DOHH2 (cell line): ENCODE data around the gene LIMK1.

ENCODE experiments used
- EZH2phosphoT487 ChIP-seq: fragments of 200-600 bp; sonication (generic); IDR thresholded peaks from 2 replicates; pipeline ENCODE4 v1.6.1; 2017; ENCODE audit warnings: borderline replicate concordance, mild to moderate bottlenecking, antibody characterized with exemption, low read length, moderate library complexity, mixed read lengths
- TF ChIP-seq, protein P1 (sequence below): fragments of 200-600 bp; sonication (generic); IDR thresholded peaks from one replicate; pipeline ENCODE4 v1.5.1; 2014; ENCODE audit warnings: antibody characterized with exemption, mild to moderate bottlenecking, low read depth, low read length; ENCODE audit not compliant: poor library complexity, severe bottlenecking

DNA sequence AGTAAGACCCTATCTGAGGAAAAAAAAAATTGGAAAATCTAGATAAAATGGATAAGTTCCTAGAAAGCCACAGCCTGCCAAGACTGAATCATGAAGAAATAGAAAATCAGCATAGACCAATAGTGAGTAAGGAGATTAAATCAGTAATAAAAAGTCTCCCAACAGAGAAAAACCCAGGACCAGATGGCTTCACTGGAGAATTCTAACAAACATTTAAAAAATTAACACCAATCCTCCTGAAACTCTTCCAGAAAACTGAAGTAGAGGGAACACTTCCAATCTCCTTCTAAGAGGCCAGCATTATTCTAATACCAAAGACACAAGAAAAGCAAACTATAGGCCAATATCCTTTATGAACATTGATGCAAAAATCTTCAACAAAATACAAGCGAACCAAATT, 8.8 kb upstream of the LIMK1 start:
- TF ChIP-seq, protein P1, sequence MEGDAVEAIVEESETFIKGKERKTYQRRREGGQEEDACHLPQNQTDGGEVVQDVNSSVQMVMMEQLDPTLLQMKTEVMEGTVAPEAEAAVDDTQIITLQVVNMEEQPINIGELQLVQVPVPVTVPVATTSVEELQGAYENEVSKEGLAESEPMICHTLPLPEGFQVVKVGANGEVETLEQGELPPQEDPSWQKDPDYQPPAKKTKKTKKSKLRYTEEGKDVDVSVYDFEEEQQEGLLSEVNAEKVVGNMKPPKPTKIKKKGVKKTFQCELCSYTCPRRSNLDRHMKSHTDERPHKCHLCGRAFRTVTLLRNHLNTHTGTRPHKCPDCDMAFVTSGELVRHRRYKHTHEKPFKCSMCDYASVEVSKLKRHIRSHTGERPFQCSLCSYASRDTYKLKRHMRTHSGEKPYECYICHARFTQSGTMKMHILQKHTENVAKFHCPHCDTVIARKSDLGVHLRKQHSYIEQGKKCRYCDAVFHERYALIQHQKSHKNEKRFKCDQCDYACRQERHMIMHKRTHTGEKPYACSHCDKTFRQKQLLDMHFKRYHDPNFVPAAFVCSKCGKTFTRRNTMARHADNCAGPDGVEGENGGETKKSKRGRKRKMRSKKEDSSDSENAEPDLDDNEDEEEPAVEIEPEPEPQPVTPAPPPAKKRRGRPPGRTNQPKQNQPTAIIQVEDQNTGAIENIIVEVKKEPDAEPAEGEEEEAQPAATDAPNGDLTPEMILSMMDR = no peak
- TF ChIP-seq EZH2phosphoT487 = no peak
